Gastroesophageal sphincter (tissue), 3 donors: ENCODE measurements around the gene CLIP3.

Experiments used
- EP300 ChIP-seq: sonication (generic); formaldehyde crosslinking; IDR thresholded peaks from one replicate; pipeline ENCODE4 v1.6.1; 2017; ENCODE audit warnings: antibody characterized with exemption, mild to moderate bottlenecking
- POLR2A ChIP-seq, 2 donors: fragments of 450-650 bp; IDR thresholded peaks; one replicate each; pipeline ENCODE4 v1.6.1; 2017; ENCODE audit warnings: antibody characterized with exemption in 2 of 2, mild to moderate bottlenecking in 2 of 2, moderate library complexity in 1 of 2
- POLR2AphosphoS5 ChIP-seq: sonication (generic); formaldehyde crosslinking; IDR thresholded peaks from one replicate; pipeline ENCODE4 v1.6.1; 2017; ENCODE audit warnings: antibody characterized with exemption
- TF ChIP-seq, protein P1 (sequence below), 4 experiments: fragments of 200-600 bp in 2 of 4; fragments of 450-650 bp in 2 of 4; sonication (generic) in 1 of 4; IDR thresholded peaks; one replicate each; pipeline ENCODE4 v1.5.1; 2017 to 2019; ENCODE audit warnings: antibody characterized with exemption in 4 of 4, mild to moderate bottlenecking in 2 of 4, moderate library complexity in 2 of 4

DNA sequence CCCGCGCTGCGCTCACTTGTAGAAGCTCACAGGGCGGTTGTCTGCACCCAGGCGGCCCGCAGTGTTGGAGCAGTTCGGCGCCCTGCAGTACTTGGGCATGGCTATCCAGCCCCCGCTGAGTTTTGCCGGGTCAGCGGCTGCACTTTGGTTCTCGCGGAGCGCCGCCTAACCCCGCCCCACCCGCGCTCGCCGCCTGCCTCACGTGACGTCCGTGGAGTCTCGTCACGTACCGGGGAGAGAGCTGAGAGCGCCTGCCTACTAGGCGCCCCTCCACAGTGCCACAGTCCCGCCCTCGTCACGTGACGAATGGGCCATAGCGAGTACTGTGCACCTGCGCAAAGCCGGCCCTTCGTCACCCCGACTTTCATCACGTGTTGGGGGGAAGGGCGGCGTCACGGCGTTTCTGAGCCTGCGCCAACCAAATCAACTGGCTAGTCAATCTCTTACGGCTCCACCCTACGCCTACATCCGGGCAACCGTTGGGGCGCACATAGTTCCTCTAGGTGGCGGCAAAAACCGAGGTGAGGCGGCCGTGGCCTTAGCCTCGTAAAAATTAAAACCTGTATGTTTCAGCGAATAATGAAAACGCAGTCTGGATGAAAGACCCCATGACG, 21.6 kb upstream of the CLIP3 start, which contains the start of gene THAP8:
- TF ChIP-seq POLR2A (IDR thresholded peaks at IDR 0.05) (peak; percentile 50 to 51), EP300 (no peak), POLR2AphosphoS5 (peak; percentile 59)
- TF ChIP-seq, protein P1, sequence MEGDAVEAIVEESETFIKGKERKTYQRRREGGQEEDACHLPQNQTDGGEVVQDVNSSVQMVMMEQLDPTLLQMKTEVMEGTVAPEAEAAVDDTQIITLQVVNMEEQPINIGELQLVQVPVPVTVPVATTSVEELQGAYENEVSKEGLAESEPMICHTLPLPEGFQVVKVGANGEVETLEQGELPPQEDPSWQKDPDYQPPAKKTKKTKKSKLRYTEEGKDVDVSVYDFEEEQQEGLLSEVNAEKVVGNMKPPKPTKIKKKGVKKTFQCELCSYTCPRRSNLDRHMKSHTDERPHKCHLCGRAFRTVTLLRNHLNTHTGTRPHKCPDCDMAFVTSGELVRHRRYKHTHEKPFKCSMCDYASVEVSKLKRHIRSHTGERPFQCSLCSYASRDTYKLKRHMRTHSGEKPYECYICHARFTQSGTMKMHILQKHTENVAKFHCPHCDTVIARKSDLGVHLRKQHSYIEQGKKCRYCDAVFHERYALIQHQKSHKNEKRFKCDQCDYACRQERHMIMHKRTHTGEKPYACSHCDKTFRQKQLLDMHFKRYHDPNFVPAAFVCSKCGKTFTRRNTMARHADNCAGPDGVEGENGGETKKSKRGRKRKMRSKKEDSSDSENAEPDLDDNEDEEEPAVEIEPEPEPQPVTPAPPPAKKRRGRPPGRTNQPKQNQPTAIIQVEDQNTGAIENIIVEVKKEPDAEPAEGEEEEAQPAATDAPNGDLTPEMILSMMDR (IDR thresholded peaks at IDR 0.05) = peak in 3 of 4 experiments; percentile 51 to 83 (median 81)
